Measurements from ENCODE around the gene P2RY13.

GRCh38 chr3:151331696-151332095, 2.3 kb upstream of the P2RY13 start:
- TF ChIP-seq CTCF (IDR thresholded peaks at IDR 0.05; ENCODE audit: low read length): no peak
- TF ChIP-seq EZH2 (optimal IDR thresholded peaks at IDR 0.05; ENCODE audit: low read depth, low read length): no peak
